ENCODE data around the gene ZNF341. TPM values are rescaled to one million over a fixed set of nuclear protein-coding genes. Genes with fewer than 3 reads are reported as not detected.

Gene ZNF341
- total and polyA plus RNA-seq, 2 of the 8 experiments (the other 6 are each of a cell fraction or from before 2014, with no cell fraction given), result 5.8 to 6.4 TPM

DNA sequence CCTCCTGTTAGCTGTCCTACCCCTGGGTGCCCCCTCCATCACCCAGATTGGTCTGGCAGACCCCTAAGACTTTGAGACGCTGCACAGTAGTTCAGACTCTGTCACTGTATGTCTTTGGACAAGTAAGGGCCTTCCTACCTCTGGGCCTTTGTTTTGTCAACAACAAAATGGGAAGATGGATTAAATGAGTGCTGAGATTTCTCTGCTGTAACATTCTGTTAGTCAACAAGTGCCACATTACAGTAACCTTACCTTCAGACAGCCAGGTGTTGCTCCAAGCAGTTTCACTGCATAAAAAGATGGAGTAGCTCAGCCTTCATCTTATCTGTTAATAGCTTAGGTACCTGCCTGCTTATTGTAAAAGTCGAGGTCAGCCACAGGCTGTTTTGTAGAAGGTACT lies 95.3 kb downstream of the ZNF341 start (continued):
- TF ChIP-seq, protein P1, sequence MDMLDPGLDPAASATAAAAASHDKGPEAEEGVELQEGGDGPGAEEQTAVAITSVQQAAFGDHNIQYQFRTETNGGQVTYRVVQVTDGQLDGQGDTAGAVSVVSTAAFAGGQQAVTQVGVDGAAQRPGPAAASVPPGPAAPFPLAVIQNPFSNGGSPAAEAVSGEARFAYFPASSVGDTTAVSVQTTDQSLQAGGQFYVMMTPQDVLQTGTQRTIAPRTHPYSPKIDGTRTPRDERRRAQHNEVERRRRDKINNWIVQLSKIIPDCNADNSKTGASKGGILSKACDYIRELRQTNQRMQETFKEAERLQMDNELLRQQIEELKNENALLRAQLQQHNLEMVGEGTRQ (IDR thresholded peaks at IDR 0.05; ENCODE audit: low read length), result no peak
- no peak for TF ChIP-seq BRCA1 (IDR thresholded peaks at IDR 0.05; ENCODE audit: low read depth, low read length)

Measured in H1 (cell line).